Kidney (tissue), 14 donors: ENCODE results near the gene HS3ST2. TPM values are rescaled to one million over a fixed set of nuclear protein-coding genes. Genes with fewer than 3 reads are reported as not detected.

Experiments
- DNase-seq, 5 donors: peaks; one replicate each; pipeline ENCODE4 v3.0.0-alpha.2; 2013 to 2020
- FAIRE-seq: peaks from 2 replicates; lab custom pipeline; 2012; peaks lifted over from hg19 to GRCh38; lab: Jason Lieb, UNC
- H3K27ac ChIP-seq, 2 donors: one replicate each; pipeline ENCODE4 v1.7.0; 2013; ENCODE audit warnings: low read depth in 2 of 2, low read length in 2 of 2, inconsistent platforms in 1 of 2
- H3K27me3 ChIP-seq: one replicate; pipeline ENCODE4 v1.7.1; 2013; ENCODE audit warnings: low read length, inconsistent platforms; ENCODE audit not compliant: control insufficient read depth, insufficient read depth
- H3K36me3 ChIP-seq, 3 donors: one replicate each; pipeline versions ENCODE4 v1.7.0 to v1.7.1; 2013; ENCODE audit warnings: low read length in 3 of 3, control low read depth in 1 of 3, inconsistent platforms in 1 of 3; ENCODE audit not compliant: insufficient read depth in 3 of 3, control insufficient read depth in 2 of 3
- H3K4me1 ChIP-seq, 3 donors: one replicate each; pipeline versions ENCODE4 v1.7.0 to v1.7.1; 2013; ENCODE audit warnings: low read length in 3 of 3, inconsistent platforms in 1 of 3, low read depth in 1 of 3; ENCODE audit not compliant: control insufficient read depth in 2 of 3, insufficient read depth in 2 of 3
- H3K4me3 ChIP-seq, 3 donors: one replicate each; pipeline versions ENCODE4 v1.7.0 to v1.8.1; 2013; ENCODE audit warnings: low read length in 3 of 3, control low read depth in 1 of 3, inconsistent platforms in 1 of 3
- H3K9ac ChIP-seq, 3 donors: one replicate each; pipeline versions ENCODE4 v1.7.0 to v1.7.1; 2013; ENCODE audit warnings: low read length in 3 of 3, control low read depth in 1 of 3, inconsistent platforms in 1 of 3
- H3K9me3 ChIP-seq, 3 donors: one replicate each; pipeline versions ENCODE4 v1.7.0 to v1.7.1; 2013; ENCODE audit warnings: low read length in 3 of 3, control low read depth in 1 of 3, inconsistent platforms in 1 of 3; ENCODE audit not compliant: control insufficient read depth in 2 of 3, insufficient read depth in 1 of 3
- intact Hi-C: fragments of 100-400 bp; cut with DNase I; formaldehyde crosslinking; loops from one replicate; pipeline ENCODE4 v1.11.1; 2022
- polyA plus RNA-seq: library from polyadenylated mRNA; stranded (reverse); fragments of 350-450 nt; fragmentation: Illumina TruSeq; extraction: RNeasy Lipid Tissue Mini Kit (QIAGEN cat#74804); gene quantifications from one replicate; pipeline ENCODE4 v1.2.3, GENCODE V29; 2014; ENCODE audit warnings: low read depth, low replicate concordance; ENCODE audit not compliant: insufficient read depth
- total RNA-seq: library from RNA; stranded (reverse); fragmentation: NEBNext Ultra II Directional; extraction: Animal tissue kit (Norgen Biotek cat#: 25700); gene quantifications from one replicate; pipeline ENCODE4 v1.2.1, GENCODE V29; 2021
- TF ChIP-seq, protein P1 (sequence below): IDR thresholded peaks from 3 replicates; pipeline ENCODE4 v1.5.1; 2012; ENCODE audit warnings: mild to moderate bottlenecking, moderate library complexity, borderline replicate concordance; ENCODE audit not compliant: insufficient read depth; ENCODE audit errors: extremely low read depth
- donor health status: control.
- donor health status: control.
- donor health status: control.
- donor health status: control.
- donor health status: control.
- donor health status: DM: yes; HTN: yes; CAD: no.
- donor health status: Normal renal cell carcinoma (clear cell type).

Gene HS3ST2
- total and polyA plus RNA-seq, 2 donors from 2014 or later = 1.5 TPM; not detected in 1

DNA sequence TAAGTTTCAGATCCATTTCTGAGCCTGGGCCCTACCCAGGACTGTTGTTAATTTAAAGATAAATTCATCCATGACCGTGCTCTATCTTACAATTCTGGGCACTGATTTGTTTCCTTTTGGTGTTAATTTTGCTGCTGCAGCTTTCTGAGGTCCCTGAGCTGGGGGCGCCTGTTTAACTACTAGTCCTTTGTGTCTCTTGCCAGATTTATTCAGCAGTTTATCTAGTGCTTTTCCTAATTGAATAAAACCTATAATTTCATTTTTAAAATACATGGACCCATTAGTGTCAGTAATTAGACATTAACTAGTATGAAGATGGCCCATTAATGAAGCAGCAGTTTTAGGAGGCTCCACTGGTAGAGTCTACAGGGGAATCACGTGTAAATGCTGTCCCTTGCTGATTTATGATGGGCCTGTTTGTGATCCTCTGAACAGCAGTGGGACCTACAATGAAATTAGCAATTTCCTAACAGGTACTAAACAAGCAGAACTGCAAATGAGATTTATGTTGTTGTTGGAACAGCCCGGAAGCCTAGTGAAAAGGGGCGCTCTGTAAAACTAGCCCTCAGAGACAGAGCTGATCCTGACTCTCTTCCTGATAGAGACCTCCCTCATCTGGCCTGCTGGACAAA is 54.7 kb downstream of the HS3ST2 start:
- intact Hi-C loops = no loop called here

DNA sequence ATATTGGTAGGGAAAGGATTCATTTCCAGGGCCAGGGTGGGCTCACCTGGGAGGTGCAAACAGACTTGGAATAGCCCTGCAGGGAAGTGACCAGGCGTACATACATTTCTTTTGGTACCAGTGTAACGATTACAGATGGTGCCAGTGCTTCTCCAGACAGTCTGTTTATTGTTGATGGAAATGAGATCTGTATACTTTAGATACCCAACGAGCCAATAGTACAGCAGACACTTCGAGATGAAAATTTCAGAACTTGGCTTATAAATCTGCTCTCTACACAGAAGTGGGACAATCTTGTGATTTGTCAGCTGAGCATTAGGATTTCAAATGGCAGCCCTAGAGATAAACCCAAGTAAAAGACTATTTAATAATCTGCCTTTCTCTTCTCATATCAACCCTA is 57.9 kb downstream of the HS3ST2 start:
- Histone ChIP-seq H3K27ac (no peak overlapping the region), H3K4me1 (no peaks in the 10 kb centered on the region), H3K9me3 (no peaks in the 10 kb centered on the region), H3K9ac (no peak overlapping the region), H3K27me3 (no peaks in the 10 kb centered on the region), H3K4me3 (no peak overlapping the region), H3K36me3 (no peaks in the 10 kb centered on the region)
- DNase-seq = no peak
- FAIRE-seq = no peak
- intact Hi-C loops = no loop called here
- TF ChIP-seq, protein P1, sequence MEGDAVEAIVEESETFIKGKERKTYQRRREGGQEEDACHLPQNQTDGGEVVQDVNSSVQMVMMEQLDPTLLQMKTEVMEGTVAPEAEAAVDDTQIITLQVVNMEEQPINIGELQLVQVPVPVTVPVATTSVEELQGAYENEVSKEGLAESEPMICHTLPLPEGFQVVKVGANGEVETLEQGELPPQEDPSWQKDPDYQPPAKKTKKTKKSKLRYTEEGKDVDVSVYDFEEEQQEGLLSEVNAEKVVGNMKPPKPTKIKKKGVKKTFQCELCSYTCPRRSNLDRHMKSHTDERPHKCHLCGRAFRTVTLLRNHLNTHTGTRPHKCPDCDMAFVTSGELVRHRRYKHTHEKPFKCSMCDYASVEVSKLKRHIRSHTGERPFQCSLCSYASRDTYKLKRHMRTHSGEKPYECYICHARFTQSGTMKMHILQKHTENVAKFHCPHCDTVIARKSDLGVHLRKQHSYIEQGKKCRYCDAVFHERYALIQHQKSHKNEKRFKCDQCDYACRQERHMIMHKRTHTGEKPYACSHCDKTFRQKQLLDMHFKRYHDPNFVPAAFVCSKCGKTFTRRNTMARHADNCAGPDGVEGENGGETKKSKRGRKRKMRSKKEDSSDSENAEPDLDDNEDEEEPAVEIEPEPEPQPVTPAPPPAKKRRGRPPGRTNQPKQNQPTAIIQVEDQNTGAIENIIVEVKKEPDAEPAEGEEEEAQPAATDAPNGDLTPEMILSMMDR = no peak

More for the DNA sequence above, 54.7 kb downstream of the HS3ST2 start:
- TF ChIP-seq, protein P1 = no peak
- Histone ChIP-seq H3K36me3 (no peaks in the 10 kb centered on the region), H3K27ac (no peak overlapping the region), H3K27me3 (no peaks in the 10 kb centered on the region), H3K9me3 (no peaks in the 10 kb centered on the region), H3K4me1 (no peaks in the 10 kb centered on the region), H3K4me3 (no peak overlapping the region), H3K9ac (no peak overlapping the region)
- DNase-seq (peak in 1 of 5 donors; percentile 6), FAIRE-seq (no peak)

DNA sequence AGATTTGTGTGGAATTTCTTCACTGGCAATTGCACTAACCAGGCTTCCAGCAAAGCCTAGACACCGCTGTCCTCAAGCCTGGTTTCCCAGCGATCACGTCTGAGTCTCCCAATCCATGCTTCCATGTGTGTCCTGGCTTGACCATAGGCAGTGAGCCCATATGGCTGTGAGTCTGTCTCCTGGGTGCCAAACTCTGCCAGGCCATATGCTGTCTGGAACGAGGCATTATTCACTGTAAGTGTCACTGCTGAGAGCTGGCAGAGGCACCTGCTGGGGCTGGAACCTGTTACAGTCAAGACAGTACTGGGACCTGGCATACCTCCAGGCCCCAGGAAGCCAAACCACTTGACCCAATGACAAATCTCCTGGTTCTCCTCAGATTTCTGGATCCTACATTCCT is 60.4 kb downstream of the HS3ST2 start:
- H3K9me3 ChIP-seq = no peaks in the 10 kb centered on the region
- H3K9ac ChIP-seq = no peak overlapping the region
- no peak overlapping the region for H3K27ac ChIP-seq
- FAIRE-seq = no peak
- no peak overlapping the region for H3K4me3 ChIP-seq
- H3K36me3 ChIP-seq = no peaks in the 10 kb centered on the region
- TF ChIP-seq, protein P1 = no peak
- H3K27me3 ChIP-seq = no peaks in the 10 kb centered on the region
- intact Hi-C loops = no loop called here
- DNase-seq = no peak
- H3K4me1 ChIP-seq = no peaks in the 10 kb centered on the region

DNA sequence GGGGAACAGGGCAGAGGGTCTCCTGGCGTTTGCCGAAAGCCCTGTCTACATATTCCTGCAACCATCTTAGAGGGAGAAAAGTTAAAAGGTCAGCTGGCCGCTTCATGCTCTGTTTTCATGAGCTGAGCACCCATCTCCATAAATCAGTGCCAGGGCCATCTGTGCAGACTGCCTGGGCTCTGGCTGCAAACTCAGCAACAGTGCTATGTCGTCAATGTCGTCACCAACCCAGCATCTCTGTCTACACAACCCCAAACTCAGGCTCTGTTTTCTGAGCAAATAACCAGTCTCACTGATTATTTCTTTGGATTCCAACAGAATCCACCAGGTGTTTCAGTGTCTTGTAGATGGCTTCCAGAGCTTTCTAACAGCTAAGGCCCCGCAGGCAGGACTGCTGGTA is 65.0 kb downstream of the HS3ST2 start:
- DNase-seq = no peak
- Histone ChIP-seq H3K4me1 (no peaks in the 10 kb centered on the region), H3K9me3 (no peaks in the 10 kb centered on the region), H3K4me3 (no peak overlapping the region), H3K27ac (no peak overlapping the region), H3K36me3 (no peaks in the 10 kb centered on the region), H3K9ac (no peak overlapping the region), H3K27me3 (no peaks in the 10 kb centered on the region)
- TF ChIP-seq, protein P1 = no peak
- no peak for FAIRE-seq
- intact Hi-C loops = no loop called here
